ENCODE measurements around the gene MYO1D. TPM values are rescaled to one million over a fixed set of nuclear protein-coding genes. Genes with fewer than 3 reads are reported as not detected.

The MYO1D gene
- total and polyA plus RNA-seq, 8 donors = 11.6 to 727 (median 73.4) TPM

DNA sequence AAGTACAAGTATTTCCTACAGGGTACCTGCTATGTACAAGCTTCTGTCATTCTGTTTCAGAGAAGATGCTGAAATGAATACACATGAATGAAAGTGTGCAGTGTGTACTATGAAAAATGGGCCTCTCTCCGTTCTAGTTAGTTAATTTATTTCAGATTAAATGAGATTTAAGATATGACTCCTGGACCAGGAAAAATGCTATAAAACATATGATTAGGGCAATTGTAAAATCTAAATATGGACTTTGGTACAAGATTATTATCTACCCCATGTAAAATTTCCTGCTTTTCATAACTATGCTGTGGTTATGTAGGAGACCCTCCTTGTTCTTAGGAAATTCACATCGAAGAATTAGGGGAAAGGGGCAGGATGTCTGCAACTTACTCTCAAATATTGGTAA lies 28.9 kb downstream of the MYO1D start:
- 35 to 53% (median 40%) methylated on average over 2 of the region's 2 CpGs for WGBS, 5 donors
- Histone ChIP-seq H3K36me3 (no peaks in the 10 kb centered on the region), H3K9me3 (no peaks in the 10 kb centered on the region), H3K4me3 (no peak overlapping the region), H3K27me3 (no peaks in the 10 kb centered on the region), H3K27ac (no peak overlapping the region), H3K4me1 (no peaks in the 10 kb centered on the region)
- DNase-seq = no peak
- no peak for TF ChIP-seq POLR2AphosphoS5 (IDR thresholded peaks at IDR 0.05)
- TF ChIP-seq, protein P1, sequence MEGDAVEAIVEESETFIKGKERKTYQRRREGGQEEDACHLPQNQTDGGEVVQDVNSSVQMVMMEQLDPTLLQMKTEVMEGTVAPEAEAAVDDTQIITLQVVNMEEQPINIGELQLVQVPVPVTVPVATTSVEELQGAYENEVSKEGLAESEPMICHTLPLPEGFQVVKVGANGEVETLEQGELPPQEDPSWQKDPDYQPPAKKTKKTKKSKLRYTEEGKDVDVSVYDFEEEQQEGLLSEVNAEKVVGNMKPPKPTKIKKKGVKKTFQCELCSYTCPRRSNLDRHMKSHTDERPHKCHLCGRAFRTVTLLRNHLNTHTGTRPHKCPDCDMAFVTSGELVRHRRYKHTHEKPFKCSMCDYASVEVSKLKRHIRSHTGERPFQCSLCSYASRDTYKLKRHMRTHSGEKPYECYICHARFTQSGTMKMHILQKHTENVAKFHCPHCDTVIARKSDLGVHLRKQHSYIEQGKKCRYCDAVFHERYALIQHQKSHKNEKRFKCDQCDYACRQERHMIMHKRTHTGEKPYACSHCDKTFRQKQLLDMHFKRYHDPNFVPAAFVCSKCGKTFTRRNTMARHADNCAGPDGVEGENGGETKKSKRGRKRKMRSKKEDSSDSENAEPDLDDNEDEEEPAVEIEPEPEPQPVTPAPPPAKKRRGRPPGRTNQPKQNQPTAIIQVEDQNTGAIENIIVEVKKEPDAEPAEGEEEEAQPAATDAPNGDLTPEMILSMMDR (IDR thresholded peaks at IDR 0.05) = no peak
- TF ChIP-seq POLR2A (IDR thresholded peaks at IDR 0.05) = no peak
- no peak for TF ChIP-seq EP300 (IDR thresholded peaks at IDR 0.05)
- intact Hi-C loops (cut with DNase I; ENCODE audit: low total_unique reads) = no loop called here

DNA sequence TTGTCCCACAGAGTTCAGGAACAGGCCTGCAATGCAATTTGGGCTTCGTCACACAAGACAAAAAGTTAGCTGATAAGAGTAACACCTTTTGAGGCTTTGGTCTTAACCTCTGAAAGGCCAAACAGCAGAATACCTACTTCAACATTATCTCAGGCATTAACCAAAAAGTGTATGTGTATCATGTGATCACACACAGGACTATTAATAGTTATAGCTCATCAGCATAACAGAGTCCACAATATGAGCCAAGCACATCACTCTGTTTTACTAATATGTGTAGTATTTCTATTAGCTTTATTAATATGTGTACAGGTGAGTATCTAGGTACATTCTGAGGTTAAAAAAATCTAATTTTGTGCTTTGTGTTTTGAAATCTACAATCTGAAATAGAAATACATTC lies 30.8 kb downstream of the MYO1D start:
- TF ChIP-seq, protein P1 (IDR thresholded peaks at IDR 0.05) = no peak
- no peak for TF ChIP-seq POLR2AphosphoS5 (IDR thresholded peaks at IDR 0.05)
- intact Hi-C loops (cut with DNase I; ENCODE audit: low total_unique reads) = no loop called here

DNA sequence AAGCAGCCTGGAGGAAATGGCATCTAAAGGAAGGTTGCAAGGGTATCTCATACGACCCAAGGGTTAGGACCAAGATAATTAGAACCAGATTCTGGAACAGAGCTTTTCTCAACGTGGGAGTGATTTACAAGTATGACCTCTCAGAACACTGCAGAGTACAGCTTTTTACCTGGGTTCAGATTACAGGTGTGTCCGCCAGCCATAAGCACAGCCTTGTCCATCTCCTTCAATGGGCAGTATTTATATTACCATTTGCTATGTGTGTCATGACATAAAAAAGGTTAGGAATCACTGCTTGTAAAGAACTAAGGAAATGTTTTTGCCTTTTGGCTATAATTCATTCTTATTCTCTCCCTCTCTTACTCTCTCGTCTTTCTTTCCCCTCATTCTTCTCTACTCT lies 36.7 kb downstream of the MYO1D start:
- Histone ChIP-seq H3K4me1 (no peaks in the 10 kb centered on the region), H3K36me3 (no peaks in the 10 kb centered on the region), H3K27me3 (no peaks in the 10 kb centered on the region), H3K9me3 (no peaks in the 10 kb centered on the region), H3K27ac (no peak overlapping the region), H3K4me3 (no peak overlapping the region)
- no peak for DNase-seq
- 67 to 74% (median 73%) methylated on average over 4 of the region's 4 CpGs for WGBS, 5 donors
- no peak for TF ChIP-seq POLR2A (IDR thresholded peaks at IDR 0.05)
- TF ChIP-seq EP300 (IDR thresholded peaks at IDR 0.05) = no peak
- TF ChIP-seq, protein P1 (IDR thresholded peaks at IDR 0.05) = no peak
- TF ChIP-seq POLR2AphosphoS5 (IDR thresholded peaks at IDR 0.05) = no peak
- intact Hi-C loops (cut with DNase I; ENCODE audit: low total_unique reads) = no loop called here

More for the DNA sequence above, 30.8 kb downstream of the MYO1D start:
- H3K9me3 ChIP-seq = no peaks in the 10 kb centered on the region
- no peak overlapping the region for H3K27ac ChIP-seq
- no peak for DNase-seq
- no peaks in the 10 kb centered on the region for H3K4me1 ChIP-seq
- no peak overlapping the region for H3K4me3 ChIP-seq
- H3K36me3 ChIP-seq = no peaks in the 10 kb centered on the region
- 39 to 79% (median 68%) methylated on average over 1 of the region's 1 CpG for WGBS, 5 donors
- H3K27me3 ChIP-seq = no peaks in the 10 kb centered on the region

GRCh38 chr17:32836527-32836926 lies 40.4 kb downstream of the MYO1D start:
- H3K9me3 ChIP-seq = no peaks in the 10 kb centered on the region
- no peak overlapping the region for H3K4me3 ChIP-seq
- no peak overlapping the region for H3K27ac ChIP-seq
- H3K27me3 ChIP-seq = no peaks in the 10 kb centered on the region
- intact Hi-C loops (cut with DNase I; ENCODE audit: low total_unique reads) = no loop called here
- H3K4me1 ChIP-seq = peaks cover 0 to 5% (median 2%) of the 10 kb centered on the region in 4 donors
- no peaks in the 10 kb centered on the region for H3K36me3 ChIP-seq
- no peak for TF ChIP-seq EP300 (IDR thresholded peaks at IDR 0.05)
- no peak for TF ChIP-seq POLR2AphosphoS5 (IDR thresholded peaks at IDR 0.05)
- TF ChIP-seq POLR2A (IDR thresholded peaks at IDR 0.05) = no peak
- TF ChIP-seq, protein P1 (IDR thresholded peaks at IDR 0.05) = no peak
- WGBS, 5 donors = 89 to 97% (median 96%) methylated on average over 2 of the region's 2 CpGs
- DNase-seq = no peak
